Measurements from ENCODE around the gene PCDHGC5. TPM values are rescaled to one million over a fixed set of nuclear protein-coding genes. Genes with fewer than 3 reads are reported as not detected.

PCDHGC5 gene
- total and polyA plus RNA-seq, 2 donors (not counting 1 experiment from before 2014, with no cell fraction given), result 0.10 to 0.67 TPM

GRCh38 chr5:141515141-141515540, 26.3 kb downstream of the PCDHGC5 start:
- Histone ChIP-seq H3K27me3 (replicated peaks in 1 of 4; ENCODE audit: control extremely low read depth in 1 of 4, control insufficient read depth in 3 of 4, insufficient read depth in 4 of 4, low read length in 3 of 4) (no peaks in the 10 kb centered on the region), H3K79me2 (ENCODE audit: control insufficient read depth, insufficient read depth, low read length) (no peaks in the 10 kb centered on the region), H3K36me3 (replicated peaks in 1 of 2; ENCODE audit: control extremely low read depth in 1 of 2, control insufficient read depth in 1 of 2, extremely low read depth in 1 of 2, insufficient read depth in 2 of 2, low read length in 1 of 2) (peaks cover 0 to 54% of the 10 kb centered on the region in 2 experiments), H3K4me3 (ENCODE audit: control extremely low read depth in 1 of 5, extremely low read depth in 1 of 5, insufficient read depth in 1 of 5, low read depth in 2 of 5, low read length in 4 of 5) (no peak overlapping the region), H3K4me2 (replicated peaks; ENCODE audit: low read depth, low read length, poor library complexity, severe bottlenecking) (no peak overlapping the region), H2AFZ (ENCODE audit: insufficient read depth, low read depth, low read length, poor library complexity, severe bottlenecking) (no peak overlapping the region), H3K9me3 (ENCODE audit: control extremely low read depth in 1 of 3, control insufficient read depth in 2 of 3, insufficient read depth in 1 of 3, low read length in 2 of 3) (peaks cover 0 to 13% (median 0%) of the 10 kb centered on the region in 3 donors), H3K4me1 (ENCODE audit: control insufficient read depth in 2 of 2, insufficient read depth in 2 of 2, low read length in 2 of 2) (peaks cover 37 to 63% of the 10 kb centered on the region in 2 donors), H3K27ac (ENCODE audit: low read length in 2 of 2) (peak overlapping the region in 1 of 2 donors; percentile 23), H4K20me1 (ENCODE audit: control insufficient read depth, insufficient read depth, low read length, poor library complexity, severe bottlenecking) (peaks cover 10% of the 10 kb centered on the region), H3K9ac (ENCODE audit: low read length) (no peak overlapping the region)
- DNase-seq (no peak), ATAC-seq (ENCODE audit: low read depth) (no peak)
- Mint-ChIP-seq H3K4me1 (peaks cover 58% of the 10 kb centered on the region), H3K4me3 (peak overlapping the region; percentile 45), H3K27me3 (no peaks in the 10 kb centered on the region), H3K9me3 (ENCODE audit: insufficient read depth) (peaks cover 3% of the 10 kb centered on the region), H3K27ac (no peak overlapping the region)
- POLR2A ChIA-PET, result no interaction called here
- TF ChIP-seq CTCF (IDR thresholded peaks at IDR 0.05), result no peak
- TF ChIP-seq EZH2 (IDR thresholded peaks at IDR 0.05; ENCODE audit: borderline replicate concordance, insufficient read depth, low read depth, low read length, poor library complexity, severe bottlenecking), result no peak
- intact Hi-C loops (cut with micrococcal nuclease), result no loop called here
- 60% methylated on average over 2 of the region's 3 CpGs for WGBS (ENCODE audit: insufficient coverage)
- CTCF ChIA-PET, result interaction anchor here (0.7 to 12.8 kb wide), 10 partner anchors 10 to 195 kb away, joined by 3 to 176 read pairs (median 4); partner anchors contain the start of genes PCDHGA11, PCDHGB7, PCDHGC3 and TAF7

- no peak for DNase-seq
- Histone ChIP-seq H3K9ac (ENCODE audit: low read length) (no peak overlapping the region), H3K27me3 (replicated peaks in 1 of 4; ENCODE audit: control extremely low read depth in 1 of 4, control insufficient read depth in 3 of 4, insufficient read depth in 4 of 4, low read length in 3 of 4) (no peaks in the 10 kb centered on the region), H3K27ac (ENCODE audit: low read length in 2 of 2) (no peak overlapping the region), H3K4me1 (ENCODE audit: control insufficient read depth in 2 of 2, insufficient read depth in 2 of 2, low read length in 2 of 2) (peaks cover 32 to 53% of the 10 kb centered on the region in 2 donors), H3K79me2 (ENCODE audit: control insufficient read depth, insufficient read depth, low read length) (no peaks in the 10 kb centered on the region), H3K4me3 (ENCODE audit: control extremely low read depth in 1 of 5, extremely low read depth in 1 of 5, insufficient read depth in 1 of 5, low read depth in 2 of 5, low read length in 4 of 5) (no peak overlapping the region), H3K4me2 (replicated peaks; ENCODE audit: low read depth, low read length, poor library complexity, severe bottlenecking) (no peak overlapping the region), H3K9me3 (ENCODE audit: control extremely low read depth in 1 of 3, control insufficient read depth in 2 of 3, insufficient read depth in 1 of 3, low read length in 2 of 3) (peaks cover 0 to 9% (median 0%) of the 10 kb centered on the region in 3 donors), H3K36me3 (replicated peaks in 1 of 2; ENCODE audit: control extremely low read depth in 1 of 2, control insufficient read depth in 1 of 2, extremely low read depth in 1 of 2, insufficient read depth in 2 of 2, low read length in 1 of 2) (peaks cover 0 to 62% of the 10 kb centered on the region in 2 experiments), H4K20me1 (ENCODE audit: control insufficient read depth, insufficient read depth, low read length, poor library complexity, severe bottlenecking) (peaks cover 10% of the 10 kb centered on the region), H2AFZ (ENCODE audit: insufficient read depth, low read depth, low read length, poor library complexity, severe bottlenecking) (no peak overlapping the region)
- ChIA-PET POLR2A (no interaction called here), CTCF (interaction anchor here (0.9 to 12.8 kb wide), 4 partner anchors 9 to 99 kb away, joined by 3 to 176 read pairs (median 20); partner anchors contain the start of genes PCDHGB7 and PCDHGC3)
- 96% methylated on average over 3 of the region's 4 CpGs for WGBS (ENCODE audit: insufficient coverage)
- Mint-ChIP-seq H3K4me1 (peaks cover 48% of the 10 kb centered on the region), H3K4me3 (no peak overlapping the region), H3K27me3 (no peaks in the 10 kb centered on the region), H3K27ac (peak overlapping the region; percentile 8), H3K9me3 (ENCODE audit: insufficient read depth) (peaks cover 3% of the 10 kb centered on the region)
- no peak for TF ChIP-seq EZH2 (IDR thresholded peaks at IDR 0.05; ENCODE audit: borderline replicate concordance, insufficient read depth, low read depth, low read length, poor library complexity, severe bottlenecking)
- TF ChIP-seq CTCF (IDR thresholded peaks at IDR 0.05), result no peak
- no peak for ATAC-seq (ENCODE audit: low read depth)
- intact Hi-C loops (cut with micrococcal nuclease), result no loop called here
These were observed 27.2 kb downstream of the PCDHGC5 start for GRCh38 chr5:141515946-141516671.
